ENCODE results near the gene TFR2.

- no peak for TF ChIP-seq CTCF (conservative IDR thresholded peaks at IDR 0.05; ENCODE audit: low read depth, low read length)
- TF ChIP-seq EZH2 (IDR thresholded peaks at IDR 0.05; ENCODE audit: low read length, unreplicated experiment), result no peak
- TF ChIP-seq EZH2phosphoT487 (IDR thresholded peaks at IDR 0.05; ENCODE audit: borderline replicate concordance, low read length), result no peak
These were observed 48.1 kb upstream of the TFR2 start for GRCh38 chr7:100689230-100690135.
